HepG2 (cell line): ENCODE results near the gene ILKAP. TPM values are rescaled to one million over a fixed set of nuclear protein-coding genes. Genes with fewer than 3 reads are reported as not detected.

Experiments
- AHR ChIP-seq: IDR thresholded peaks from 2 replicates; pipeline ENCODE4 v1.6.1; 2018; ENCODE audit warnings: missing genetic modification reagents, missing compliant biosample characterization
- CHD4 ChIP-seq: fragments of 200-600 bp; sonication (generic); IDR thresholded peaks from 2 replicates; pipeline ENCODE4 v1.7.0; 2017; ENCODE audit warnings: mild to moderate bottlenecking, low read length, borderline replicate concordance
- GATAD1 ChIP-seq: IDR thresholded peaks from 2 replicates; pipeline ENCODE4 v1.6.1; 2016; ENCODE audit warnings: missing genetic modification reagents, missing compliant biosample characterization
- KMT2B ChIP-seq: IDR thresholded peaks from 2 replicates; pipeline ENCODE4 v1.6.1; 2016; ENCODE audit warnings: missing genetic modification reagents, missing compliant biosample characterization
- MAF1 ChIP-seq: sonication (generic); formaldehyde crosslinking; IDR thresholded peaks from 2 replicates; pipeline ENCODE4 v1.5.0; 2020; ENCODE audit warnings: missing genetic modification reagents, borderline replicate concordance
- NFE2 ChIP-seq: sonication (generic); formaldehyde crosslinking; IDR thresholded peaks from 2 replicates; pipeline ENCODE4 v1.4.0; 2020; ENCODE audit warnings: missing genetic modification reagents
- RBFOX2 ChIP-seq: fragments of 200-400 bp; formaldehyde crosslinking; IDR thresholded peaks from 2 replicates; pipeline ENCODE4 v1.6.1; 2017; ENCODE audit warnings: low read depth, mild to moderate bottlenecking, low read length
- SOX6 ChIP-seq, 2 experiments: fragments of 450-650 bp in 1 of 2; sonication (generic) in 1 of 2; formaldehyde crosslinking in 1 of 2; IDR thresholded peaks; 2 replicates each; pipeline versions ENCODE4 v1.4.0 to v1.6.1; 2017 to 2020; ENCODE audit warnings: antibody characterized with exemption in 1 of 2, mild to moderate bottlenecking in 1 of 2, missing genetic modification reagents in 1 of 2
- TOE1 ChIP-seq: sonication (generic); formaldehyde crosslinking; IDR thresholded peaks from 2 replicates; pipeline ENCODE4 v1.4.0; 2020; ENCODE audit warnings: mild to moderate bottlenecking, missing genetic modification reagents
- TRAFD1 ChIP-seq: sonication (generic); formaldehyde crosslinking; IDR thresholded peaks from 2 replicates; pipeline ENCODE4 v1.5.1; 2020; ENCODE audit warnings: missing genetic modification reagents, mild to moderate bottlenecking, borderline replicate concordance
- YEATS2 ChIP-seq: sonication (generic); formaldehyde crosslinking; IDR thresholded peaks from 2 replicates; pipeline ENCODE4 v1.4.0; 2020; ENCODE audit warnings: missing genetic modification reagents, borderline replicate concordance
- ZBTB14 ChIP-seq: sonication (generic); formaldehyde crosslinking; IDR thresholded peaks from 2 replicates; pipeline ENCODE4 v1.4.0; 2020; ENCODE audit warnings: missing genetic modification reagents
- ZFP41 ChIP-seq: sonication (generic); formaldehyde crosslinking; IDR thresholded peaks from 2 replicates; pipeline ENCODE4 v1.4.0; 2020; ENCODE audit warnings: mild to moderate bottlenecking, missing genetic modification reagents, borderline replicate concordance
- ZNF143 ChIP-seq: sonication (generic); formaldehyde crosslinking; IDR thresholded peaks from 2 replicates; pipeline ENCODE4 v1.4.0; 2020; ENCODE audit warnings: missing genetic modification reagents
- ZNF431 ChIP-seq: sonication (generic); formaldehyde crosslinking; IDR thresholded peaks from 2 replicates; pipeline ENCODE4 v1.9.0; 2022; ENCODE audit warnings: missing genetic modification reagents, low read depth, mild to moderate bottlenecking, borderline replicate concordance
- ZNF704 ChIP-seq: sonication (generic); formaldehyde crosslinking; IDR thresholded peaks from 2 replicates; pipeline ENCODE4 v1.8.1; 2023; ENCODE audit warnings: mild to moderate bottlenecking, inconsistent platforms, moderate library complexity, missing genetic modification reagents, borderline replicate concordance
- polyA plus RNA-seq, 8 experiments: library from polyadenylated mRNA; depleted of rRNA in 3 of 8; stranded (reverse) in 7 of 8; unstranded in 1 of 8; fragments of >200 nt; fragmentation: Illumina TruSeq in 4 of 8; extraction: Trizol in 4 of 8; gene quantifications; 2 replicates each; pipeline versions ENCODE4 v1.2.1 to v1.2.3, GENCODE V29; 2011 to 2016; ENCODE audit warnings: low read depth in 4 of 8, missing spikeins in 1 of 8, mixed read lengths in 1 of 8; ENCODE audit not compliant: insufficient read depth in 1 of 8
- total RNA-seq, 5 experiments: library from RNA; depleted of rRNA; stranded (reverse); fragments of >200 nt; fragmentation: Illumina TruSeq; extraction: Trizol; gene quantifications; 2 replicates each; pipeline ENCODE4 v1.2.3, GENCODE V29; 2016; ENCODE audit warnings: low read depth in 1 of 5
- TF ChIP-seq, protein P1 (sequence below): sonication (generic); formaldehyde crosslinking; IDR thresholded peaks from 2 replicates; pipeline ENCODE4 v1.5.0; 2020; ENCODE audit warnings: mild to moderate bottlenecking, missing genetic modification reagents, borderline replicate concordance
- TF ChIP-seq, protein P2 (sequence below): sonication (generic); formaldehyde crosslinking; IDR thresholded peaks from 2 replicates; pipeline ENCODE4 v1.5.0; 2020; ENCODE audit warnings: mild to moderate bottlenecking, missing genetic modification reagents

Gene ILKAP
- total and polyA plus RNA-seq, 2 of the 13 experiments (the other 11 are each of a cell fraction or from before 2014, with no cell fraction given), result 29.6 to 33.1 TPM

DNA sequence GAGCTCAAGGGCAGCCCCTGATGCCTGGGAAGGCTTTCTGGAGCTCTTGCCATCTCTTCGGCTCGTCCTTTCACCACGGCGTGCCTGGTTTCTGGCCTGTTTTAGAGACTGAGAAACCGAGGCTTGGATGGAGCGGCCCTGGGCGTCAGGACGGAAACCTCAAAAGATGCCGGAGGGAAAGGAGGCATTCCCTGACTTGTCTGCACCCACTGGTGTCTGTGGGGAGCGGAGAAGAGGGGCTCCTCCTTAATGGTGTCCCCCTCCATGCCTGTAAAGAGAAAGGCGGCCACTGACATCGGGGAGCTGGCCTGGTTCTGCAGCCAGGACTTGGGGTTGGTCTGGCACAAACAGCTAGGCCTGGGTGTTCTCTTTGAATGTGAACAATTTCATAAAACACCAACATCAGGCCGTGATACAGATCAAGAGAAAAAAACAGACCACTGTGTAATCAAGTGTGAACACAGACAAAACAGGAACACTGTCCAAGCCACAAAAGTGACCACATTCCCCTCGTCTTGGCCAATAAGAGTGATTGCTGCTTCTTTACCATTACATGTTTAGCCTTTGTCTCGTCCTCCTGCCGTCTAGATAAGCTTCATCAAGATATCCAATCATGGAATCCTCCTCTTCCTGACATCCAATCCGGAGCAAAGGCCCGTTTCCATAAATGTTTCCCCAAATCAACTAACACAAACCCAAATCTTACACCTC, 633 bp upstream of the ILKAP start (continued):
- TF ChIP-seq TRAFD1 (CRISPR knock-in tag), result no peak
- TF ChIP-seq RBFOX2, result no peak
- TF ChIP-seq CHD4, result no peak
- TF ChIP-seq ZNF431 (CRISPR knock-in tag), result no peak; the same call in 1 of the 2 replicates
- TF ChIP-seq MAF1 (CRISPR knock-in tag), result no peak
- no peak for TF ChIP-seq GATAD1 (CRISPR knock-in tag)
- no peak for TF ChIP-seq TOE1 (CRISPR knock-in tag)
- no peak for TF ChIP-seq SOX6 (IDR thresholded peaks at IDR 0.05)
- no peak for TF ChIP-seq SOX6 (CRISPR knock-in tag; IDR thresholded peaks at IDR 0.05)
- TF ChIP-seq, protein P1, sequence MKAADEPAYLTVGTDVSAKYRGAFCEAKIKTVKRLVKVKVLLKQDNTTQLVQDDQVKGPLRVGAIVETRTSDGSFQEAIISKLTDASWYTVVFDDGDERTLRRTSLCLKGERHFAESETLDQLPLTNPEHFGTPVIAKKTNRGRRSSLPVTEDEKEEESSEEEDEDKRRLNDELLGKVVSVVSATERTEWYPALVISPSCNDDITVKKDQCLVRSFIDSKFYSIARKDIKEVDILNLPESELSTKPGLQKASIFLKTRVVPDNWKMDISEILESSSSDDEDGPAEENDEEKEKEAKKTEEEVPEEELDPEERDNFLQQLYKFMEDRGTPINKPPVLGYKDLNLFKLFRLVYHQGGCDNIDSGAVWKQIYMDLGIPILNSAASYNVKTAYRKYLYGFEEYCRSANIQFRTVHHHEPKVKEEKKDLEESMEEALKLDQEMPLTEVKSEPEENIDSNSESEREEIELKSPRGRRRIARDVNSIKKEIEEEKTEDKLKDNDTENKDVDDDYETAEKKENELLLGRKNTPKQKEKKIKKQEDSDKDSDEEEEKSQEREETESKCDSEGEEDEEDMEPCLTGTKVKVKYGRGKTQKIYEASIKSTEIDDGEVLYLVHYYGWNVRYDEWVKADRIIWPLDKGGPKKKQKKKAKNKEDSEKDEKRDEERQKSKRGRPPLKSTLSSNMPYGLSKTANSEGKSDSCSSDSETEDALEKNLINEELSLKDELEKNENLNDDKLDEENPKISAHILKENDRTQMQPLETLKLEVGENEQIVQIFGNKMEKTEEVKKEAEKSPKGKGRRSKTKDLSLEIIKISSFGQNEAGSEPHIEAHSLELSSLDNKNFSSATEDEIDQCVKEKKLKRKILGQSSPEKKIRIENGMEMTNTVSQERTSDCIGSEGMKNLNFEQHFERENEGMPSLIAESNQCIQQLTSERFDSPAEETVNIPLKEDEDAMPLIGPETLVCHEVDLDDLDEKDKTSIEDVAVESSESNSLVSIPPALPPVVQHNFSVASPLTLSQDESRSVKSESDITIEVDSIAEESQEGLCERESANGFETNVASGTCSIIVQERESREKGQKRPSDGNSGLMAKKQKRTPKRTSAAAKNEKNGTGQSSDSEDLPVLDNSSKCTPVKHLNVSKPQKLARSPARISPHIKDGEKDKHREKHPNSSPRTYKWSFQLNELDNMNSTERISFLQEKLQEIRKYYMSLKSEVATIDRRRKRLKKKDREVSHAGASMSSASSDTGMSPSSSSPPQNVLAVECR (CRISPR knock-in tag), result no peak
- TF ChIP-seq YEATS2 (CRISPR knock-in tag), result no peak
- TF ChIP-seq KMT2B, result no peak
- TF ChIP-seq ZBTB14 (CRISPR knock-in tag), result no peak
- no peak for TF ChIP-seq NFE2 (CRISPR knock-in tag)
- no peak for TF ChIP-seq ZFP41
- no peak for TF ChIP-seq ZNF704 (CRISPR knock-in tag)
- TF ChIP-seq, protein P2, sequence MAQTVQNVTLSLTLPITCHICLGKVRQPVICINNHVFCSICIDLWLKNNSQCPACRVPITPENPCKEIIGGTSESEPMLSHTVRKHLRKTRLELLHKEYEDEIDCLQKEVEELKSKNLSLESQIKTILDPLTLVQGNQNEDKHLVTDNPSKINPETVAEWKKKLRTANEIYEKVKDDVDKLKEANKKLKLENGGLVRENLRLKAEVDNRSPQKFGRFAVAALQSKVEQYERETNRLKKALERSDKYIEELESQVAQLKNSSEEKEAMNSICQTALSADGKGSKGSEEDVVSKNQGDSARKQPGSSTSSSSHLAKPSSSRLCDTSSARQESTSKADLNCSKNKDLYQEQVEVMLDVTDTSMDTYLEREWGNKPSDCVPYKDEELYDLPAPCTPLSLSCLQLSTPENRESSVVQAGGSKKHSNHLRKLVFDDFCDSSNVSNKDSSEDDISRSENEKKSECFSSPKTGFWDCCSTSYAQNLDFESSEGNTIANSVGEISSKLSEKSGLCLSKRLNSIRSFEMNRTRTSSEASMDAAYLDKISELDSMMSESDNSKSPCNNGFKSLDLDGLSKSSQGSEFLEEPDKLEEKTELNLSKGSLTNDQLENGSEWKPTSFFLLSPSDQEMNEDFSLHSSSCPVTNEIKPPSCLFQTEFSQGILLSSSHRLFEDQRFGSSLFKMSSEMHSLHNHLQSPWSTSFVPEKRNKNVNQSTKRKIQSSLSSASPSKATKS, result no peak
- TF ChIP-seq ZNF143 (CRISPR knock-in tag), result no peak
- no peak; the same call in 1 of the 2 replicates for TF ChIP-seq AHR (CRISPR knock-in tag)
